ENCODE results near the gene EIF5.

Gene EIF5

DNA sequence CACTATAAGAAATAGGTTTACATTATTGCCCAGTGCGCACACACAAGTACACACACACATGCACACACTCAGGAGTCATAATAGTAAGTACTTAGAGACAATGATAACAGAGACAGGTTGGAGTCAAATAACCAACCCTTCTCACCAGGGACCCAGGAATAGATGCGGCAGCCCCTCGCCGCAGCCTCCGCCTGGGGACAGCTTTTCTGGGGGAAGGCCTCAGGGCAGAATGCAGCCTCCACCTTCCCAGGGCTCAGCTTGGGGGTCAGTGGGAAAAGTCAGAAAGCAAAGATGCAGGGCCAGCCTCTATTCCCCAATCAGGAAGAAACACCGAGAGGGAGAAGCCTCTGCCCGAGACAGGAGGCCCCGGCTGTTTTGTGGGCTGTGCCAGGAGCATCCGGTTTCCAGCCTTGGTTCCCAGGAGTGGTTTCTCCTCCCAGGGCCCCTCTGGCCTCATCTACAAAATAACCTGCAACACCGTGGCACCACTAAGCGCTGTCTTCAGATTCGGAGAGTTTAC lies 23.4 kb upstream of the EIF5 start:
- DNase-seq (ENCODE audit: low read depth in 3 of 3): no peak

DNA sequence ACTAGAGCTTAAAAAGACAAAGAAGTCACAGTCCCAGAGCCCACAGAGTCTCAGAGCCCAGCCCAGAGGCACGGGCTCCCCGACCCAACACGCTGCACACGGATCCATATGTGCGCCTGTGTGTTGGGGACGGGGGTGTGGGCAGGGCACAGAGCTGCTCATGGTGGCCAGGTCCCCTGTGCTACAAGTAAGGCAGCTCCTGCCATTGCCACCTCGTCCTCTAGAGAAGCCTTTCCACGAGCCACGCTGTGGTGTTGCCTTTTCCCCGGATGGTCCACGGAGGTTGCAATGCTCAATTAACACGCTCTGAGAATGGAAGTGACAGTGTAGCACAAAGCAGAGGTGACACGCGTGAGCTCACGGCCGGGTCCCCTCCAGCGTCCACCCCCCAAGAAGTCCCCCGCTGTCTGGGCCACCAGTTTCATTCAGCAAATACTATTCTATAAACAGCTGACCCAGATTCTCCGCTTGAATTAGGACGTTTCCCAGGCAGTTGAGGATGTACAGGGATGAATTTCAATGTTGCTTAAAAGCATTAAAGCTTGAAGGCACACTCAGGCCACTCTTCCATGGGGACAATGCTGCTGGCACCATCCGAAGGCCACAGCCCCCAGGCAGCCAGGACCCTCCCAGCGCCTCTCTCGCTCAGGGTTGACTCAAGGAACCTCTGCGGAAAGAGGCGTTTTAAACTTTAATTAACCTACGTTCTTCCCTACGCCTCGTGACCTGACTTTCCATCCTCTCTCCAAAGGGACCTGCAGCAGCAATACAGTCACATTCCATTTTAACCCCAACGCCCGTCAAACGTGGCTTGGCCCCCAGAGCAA lies 22.7 kb upstream of the EIF5 start:
- DNase-seq (ENCODE audit: low read depth in 3 of 3): no peak

DNA sequence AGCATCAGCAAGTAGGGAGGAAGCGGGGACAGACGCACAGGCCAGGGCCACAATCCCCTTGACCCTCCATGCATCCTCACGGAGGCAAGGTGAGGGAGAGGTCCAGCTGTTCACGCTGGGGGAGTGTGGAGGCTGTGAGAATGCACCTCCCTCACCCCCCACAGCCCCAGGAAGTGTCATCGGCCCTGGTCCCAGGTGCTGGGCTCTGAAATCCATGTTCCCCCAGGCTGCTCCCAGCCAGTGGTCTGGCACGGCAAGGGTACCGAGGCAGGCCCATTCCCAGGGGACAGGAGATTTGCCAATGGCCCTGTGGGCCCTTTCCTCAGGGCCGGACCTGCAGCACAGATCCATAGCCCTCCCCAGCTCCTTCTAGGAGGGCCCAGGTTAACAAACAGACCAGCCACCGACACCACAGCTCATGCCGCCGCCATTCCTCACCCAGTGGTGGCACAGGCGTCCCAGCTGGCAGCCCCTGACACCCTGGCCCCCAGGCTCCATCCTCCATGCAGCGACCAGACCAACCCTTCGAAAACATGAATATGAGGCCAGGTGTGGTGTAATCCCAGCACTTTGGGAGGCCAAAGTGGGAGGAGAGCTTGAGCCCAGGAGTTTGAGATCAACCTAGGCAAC lies 21.9 kb upstream of the EIF5 start:
- no peak for DNase-seq (ENCODE audit: low read depth in 3 of 3)

DNA sequence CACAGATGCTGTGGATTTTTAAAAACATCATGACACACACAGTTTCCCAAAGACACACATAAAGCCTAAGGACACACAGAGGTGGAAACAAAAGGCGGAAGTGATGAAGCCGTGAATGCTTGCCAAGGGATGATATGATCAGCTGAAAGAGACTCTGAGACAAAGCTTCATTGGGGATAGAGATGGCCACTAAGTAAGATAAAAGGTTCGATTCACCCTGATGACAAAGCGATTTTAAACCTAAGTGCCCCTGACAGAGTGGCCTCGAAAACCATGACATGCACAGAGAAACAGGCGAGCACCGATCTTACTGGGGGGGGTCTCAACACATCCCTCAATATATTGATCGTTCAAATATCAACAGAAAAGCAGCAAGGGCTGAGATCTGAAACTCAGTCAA lies 20.3 kb upstream of the EIF5 start:
- no peak for DNase-seq (ENCODE audit: low read depth in 3 of 3)

DNA sequence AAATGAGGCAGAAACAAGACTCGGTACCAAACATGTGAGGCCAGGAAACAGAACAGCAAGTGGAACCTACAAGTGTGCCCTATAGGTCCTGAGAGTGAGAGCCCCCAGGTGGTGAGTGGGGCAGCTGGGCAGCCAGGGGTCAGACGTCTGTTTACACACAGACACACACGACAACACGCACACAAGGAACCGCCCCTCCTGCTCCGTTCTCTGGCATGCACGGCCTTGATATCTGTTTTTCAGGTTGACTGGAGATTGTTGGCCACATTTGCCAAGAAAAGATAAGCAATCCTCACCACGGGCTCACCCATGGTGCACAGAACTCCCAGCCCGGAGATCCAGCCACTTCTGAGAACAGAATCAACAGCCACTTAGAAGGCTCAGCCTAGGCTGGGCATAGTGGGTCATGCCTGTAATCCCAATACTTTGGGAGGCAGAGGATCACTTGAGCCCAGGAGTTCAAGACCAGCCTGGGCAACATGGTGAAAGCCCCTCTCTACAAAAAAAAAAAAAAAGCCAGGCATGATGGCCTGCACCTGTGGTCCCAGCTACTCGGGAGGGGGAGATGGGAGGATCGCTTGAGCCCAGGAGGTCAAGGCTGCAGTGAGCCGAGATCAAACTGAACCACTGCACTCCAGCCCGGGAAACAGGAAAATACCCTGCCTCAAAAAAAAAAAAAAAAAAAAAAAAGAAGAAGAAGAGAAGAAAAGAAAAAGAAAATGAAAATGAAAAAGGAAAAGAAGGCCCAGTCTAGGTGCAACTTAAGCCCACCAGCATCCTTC lies 19.4 kb upstream of the EIF5 start:
- no peak for DNase-seq (ENCODE audit: low read depth in 3 of 3)

DNA sequence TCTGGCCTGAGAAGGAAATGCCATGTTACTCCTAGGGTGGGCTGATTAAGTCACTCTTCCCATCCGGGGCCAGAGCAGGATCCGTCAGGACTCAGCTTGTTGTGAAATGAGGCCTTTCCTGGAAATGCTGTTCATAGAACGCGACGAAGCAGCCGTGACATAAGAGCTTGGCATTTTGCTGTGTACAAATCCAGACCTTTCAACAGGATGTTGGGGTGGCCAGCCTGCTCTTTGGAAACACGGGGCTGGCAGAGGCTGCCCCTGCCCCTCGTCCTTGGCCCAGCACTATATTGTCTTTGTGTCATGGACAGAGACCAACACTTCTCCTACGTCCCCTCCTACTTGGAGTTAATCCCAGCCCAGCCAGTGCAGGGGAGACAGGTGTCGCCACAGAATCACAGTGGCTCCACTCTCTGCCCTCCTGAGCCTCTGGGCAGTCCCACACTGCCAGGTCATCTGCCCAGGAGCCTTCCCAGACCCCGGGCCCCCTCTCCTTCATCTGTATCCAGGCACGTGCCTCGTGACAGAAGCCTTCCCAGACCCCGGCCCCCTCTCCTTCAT lies 18.6 kb upstream of the EIF5 start:
- no peak for DNase-seq (ENCODE audit: low read depth in 3 of 3)

DNA sequence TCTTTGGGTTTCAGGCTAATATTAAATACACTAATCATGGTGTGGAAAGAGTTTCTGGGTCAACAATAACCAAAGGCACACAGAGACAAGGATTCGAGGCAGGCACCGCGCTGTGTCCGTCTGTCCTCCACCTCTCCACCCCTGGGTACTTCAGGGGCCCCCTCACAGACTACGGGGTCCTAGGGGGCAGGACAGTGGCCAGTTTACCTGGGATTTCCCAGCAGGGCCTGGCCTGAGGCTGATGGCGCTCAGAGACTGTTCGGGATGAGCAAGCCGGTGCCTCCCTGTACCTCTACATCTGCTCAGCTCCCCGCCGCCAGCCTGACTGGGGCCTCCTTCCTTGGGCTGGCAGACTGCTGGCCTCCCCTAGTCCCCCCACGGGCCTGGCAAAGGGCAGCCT lies 18.1 kb upstream of the EIF5 start:
- DNase-seq (ENCODE audit: low read depth in 3 of 3): no peak

DNA sequence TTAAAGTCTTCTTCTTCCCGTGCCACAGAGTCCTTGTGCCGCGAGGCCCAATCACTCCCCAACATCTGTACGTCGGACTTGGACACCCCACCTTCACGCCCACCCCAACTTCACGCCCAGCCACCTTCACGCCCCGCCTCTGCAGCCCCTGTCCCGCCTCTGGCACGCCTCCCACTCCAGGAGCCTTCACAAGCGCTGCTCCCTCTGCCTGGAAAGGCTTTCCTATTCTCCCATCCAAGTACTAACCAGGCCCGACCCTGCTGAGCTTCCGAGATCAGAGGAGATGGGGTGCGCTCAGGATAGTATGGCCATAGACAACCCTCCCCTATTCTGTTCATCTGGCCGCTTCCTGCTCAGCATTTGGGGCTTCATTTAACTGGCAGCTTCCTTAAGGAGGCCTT lies 17.3 kb upstream of the EIF5 start:
- no peak for DNase-seq (ENCODE audit: low read depth in 3 of 3)

DNA sequence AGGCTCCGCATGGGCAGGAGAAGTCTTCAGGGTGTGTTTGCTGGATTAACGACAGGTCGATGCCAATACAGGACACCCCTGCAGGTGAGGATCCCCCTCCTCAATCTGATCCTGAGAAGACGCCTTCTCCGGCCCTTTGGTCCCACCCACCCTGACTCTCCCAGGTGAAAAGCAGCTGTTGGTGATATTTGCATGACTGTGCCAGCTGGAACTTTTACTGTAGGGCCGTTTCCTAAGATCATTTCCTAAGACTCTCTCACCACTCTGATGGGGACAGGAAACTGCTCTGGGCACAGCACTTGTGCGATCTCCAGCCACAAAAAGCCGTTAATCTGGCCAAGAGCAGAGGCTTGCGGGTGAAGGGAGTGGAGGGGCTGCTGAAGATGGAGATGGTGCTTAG lies 16.8 kb upstream of the EIF5 start:
- no peak for DNase-seq (ENCODE audit: low read depth in 3 of 3)

DNA sequence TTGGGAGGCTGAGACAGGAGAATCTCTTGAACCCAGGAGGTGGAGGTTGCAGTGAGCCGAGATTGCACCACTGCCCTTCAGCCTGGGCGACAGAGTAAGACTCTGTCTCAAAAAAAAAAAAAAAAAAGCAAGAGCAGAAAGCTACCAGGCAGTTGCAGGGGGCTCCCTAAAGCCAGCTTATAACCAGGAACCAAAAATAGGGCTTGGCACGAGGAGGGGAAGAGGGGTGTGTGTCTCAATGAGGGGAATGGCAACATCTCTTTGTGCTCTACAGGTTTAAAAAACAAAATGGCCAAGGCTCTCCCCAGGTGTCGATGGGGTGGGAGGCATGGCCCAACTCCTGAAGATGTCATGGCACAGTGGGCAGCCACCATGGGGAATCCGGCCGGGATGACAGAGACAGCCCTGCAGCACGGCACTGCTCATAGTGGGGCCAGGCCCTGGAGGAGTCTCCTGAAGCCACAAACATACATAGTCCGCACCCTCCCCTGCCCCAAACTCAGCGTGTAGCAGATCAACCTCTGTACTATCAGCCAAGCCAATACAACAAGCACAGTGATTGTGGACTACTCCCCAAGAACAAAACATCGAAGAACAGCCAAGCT lies 16.0 kb upstream of the EIF5 start:
- DNase-seq (ENCODE audit: low read depth in 3 of 3): no peak

DNA sequence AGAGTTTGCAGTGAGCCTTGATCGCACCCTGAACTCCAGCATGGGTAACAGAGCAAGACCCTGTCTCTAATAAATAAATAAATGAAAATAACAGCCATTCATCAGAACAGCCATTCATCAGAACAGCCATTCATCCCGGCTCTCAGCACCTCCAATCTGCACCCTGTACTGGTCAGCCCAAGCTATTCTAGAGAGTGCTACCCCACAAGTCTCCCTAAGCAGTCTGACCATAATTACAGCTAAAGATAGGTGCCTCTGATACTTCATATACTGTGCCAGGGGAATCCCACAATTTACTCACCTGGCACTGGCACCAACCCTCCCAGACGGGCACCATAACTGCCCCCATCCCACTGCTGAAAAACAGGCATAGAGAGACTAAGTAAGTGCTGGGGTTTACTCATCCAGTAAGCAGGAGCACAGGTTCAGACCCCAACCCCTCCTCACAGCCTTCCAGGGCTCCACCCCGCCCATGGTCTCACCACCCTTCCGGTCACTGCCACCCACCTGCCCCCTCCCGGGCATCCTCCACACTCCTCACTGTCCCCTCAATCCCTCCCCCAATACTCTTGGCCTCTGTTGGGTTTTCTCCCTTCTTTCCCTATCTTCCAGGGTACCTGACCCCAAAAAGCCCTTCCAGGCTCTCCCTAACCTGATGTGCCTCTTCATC lies 15.2 kb upstream of the EIF5 start:
- no peak for DNase-seq (ENCODE audit: low read depth in 3 of 3)

DNA sequence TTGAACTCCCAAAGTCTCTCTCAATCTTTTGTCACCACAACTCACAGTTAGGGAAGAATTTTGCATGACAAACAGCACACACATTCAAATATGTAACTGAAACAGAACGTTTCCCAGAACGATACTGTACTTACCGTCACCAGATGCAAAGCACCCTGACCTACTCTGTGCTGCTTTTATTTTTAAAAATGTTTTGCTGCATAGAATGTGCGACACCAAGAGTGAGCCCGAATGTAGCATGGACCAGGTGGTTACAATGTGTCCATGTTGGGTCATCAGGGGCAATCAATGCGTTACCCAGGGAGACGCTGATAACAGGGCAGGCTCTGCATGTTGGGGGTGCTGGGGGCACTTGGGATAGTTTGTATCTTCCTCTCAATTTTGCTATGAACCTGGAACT lies 14.6 kb upstream of the EIF5 start:
- DNase-seq (ENCODE audit: low read depth in 3 of 3): no peak

DNA sequence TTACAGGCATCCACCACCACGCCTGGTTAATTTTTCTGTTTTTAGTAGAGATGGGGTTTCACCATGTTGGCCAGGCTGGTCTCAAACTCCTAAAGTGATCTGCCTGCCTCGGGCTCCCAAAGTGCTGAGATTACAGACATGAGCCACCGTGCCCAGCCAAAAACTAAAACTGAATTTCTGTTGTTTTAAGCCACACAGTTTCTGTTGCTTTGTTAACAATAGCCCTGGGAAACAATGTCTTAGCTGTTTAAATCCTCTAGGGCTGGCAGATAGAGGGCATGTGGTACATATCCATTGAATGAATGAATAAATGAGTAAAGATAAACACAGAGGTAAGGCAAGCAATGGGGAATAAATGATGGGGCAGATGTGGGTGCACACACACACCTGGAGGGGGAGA lies 8.0 kb upstream of the EIF5 start:
- DNase-seq (ENCODE audit: low read depth in 3 of 3): no peak

DNA sequence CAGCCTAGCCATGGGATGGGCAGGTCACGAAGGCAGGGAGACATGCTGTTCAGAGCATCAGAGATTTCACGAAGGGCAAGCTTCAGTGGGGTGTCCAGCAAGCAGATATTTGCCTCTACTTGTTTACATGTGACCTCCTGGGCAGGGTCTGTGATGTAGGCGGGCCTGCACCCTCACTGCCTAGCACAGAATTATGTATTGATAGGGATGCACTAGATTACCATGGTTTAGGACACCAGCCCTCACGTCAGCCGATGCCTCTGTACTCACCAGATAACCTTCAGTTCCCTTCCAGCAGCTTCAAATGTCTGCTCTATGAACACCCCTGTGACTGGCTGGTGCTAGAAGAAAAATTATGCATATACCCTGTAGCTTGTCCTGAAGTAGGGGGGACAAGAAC lies 5.1 kb upstream of the EIF5 start:
- no peak for DNase-seq (ENCODE audit: low read depth in 3 of 3)

DNA sequence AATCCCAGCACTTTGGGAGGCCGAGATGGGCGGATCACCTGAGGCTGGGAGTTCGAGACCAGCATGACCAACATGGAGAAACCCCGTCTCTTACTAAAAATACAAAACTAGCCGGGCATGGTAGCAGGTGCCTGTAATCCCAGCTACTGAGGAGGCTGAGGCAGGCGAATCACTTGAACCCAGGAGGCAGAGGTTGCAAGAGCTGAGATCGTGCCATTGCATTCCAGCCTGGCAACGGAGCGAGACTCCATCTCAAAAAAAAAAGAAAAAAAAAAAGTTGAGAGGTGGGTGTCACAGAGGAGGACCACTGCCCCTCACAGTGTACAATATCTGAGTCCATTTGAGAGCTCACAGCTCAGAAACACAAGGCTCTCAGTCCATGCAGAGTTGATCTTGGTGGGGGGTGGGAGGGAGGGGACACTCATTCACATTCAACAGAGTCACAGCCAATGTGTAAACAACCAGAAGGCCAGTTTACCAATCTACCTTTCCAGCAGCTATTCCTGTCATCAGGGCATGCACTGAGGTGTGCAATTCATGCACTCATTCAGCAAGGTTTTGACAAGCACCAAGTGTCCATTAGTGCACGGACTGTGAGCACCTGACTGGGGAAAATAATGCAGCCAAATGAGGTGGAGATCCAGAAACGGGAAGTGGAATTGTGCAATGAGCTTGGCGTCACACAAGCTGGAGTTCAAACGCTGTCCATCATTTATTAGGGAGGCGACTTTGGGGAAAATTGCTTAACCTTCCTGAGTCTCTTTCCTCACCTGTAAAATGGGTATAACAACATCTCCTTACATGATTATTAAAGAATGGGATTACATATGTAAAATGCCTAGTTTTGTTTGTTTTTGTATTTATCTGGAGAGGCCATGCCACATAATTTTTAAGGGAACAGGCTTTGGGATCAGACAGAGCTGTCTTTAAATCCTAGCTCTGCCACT lies 4.4 kb upstream of the EIF5 start:
- no peak for DNase-seq (ENCODE audit: low read depth in 3 of 3)

DNA sequence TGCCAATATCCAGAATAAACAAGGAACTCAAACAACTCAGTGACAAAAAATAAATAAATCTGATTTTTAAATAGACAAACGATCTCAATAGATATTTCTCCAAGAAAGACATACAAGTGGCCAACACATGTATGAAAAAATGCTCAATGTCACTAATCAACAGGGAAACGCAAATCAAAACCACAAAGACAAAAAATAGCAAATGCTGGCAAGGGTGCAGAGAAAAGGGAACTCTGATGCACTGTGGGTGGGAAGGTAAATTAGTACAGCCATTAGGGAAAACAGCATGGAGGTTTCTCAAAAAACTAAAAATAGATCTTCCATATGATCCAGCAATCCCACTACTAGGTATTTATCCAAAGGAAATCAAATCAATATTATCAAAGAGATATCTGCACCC lies 3.5 kb upstream of the EIF5 start:
- no peak for DNase-seq (ENCODE audit: low read depth in 3 of 3)

DNA sequence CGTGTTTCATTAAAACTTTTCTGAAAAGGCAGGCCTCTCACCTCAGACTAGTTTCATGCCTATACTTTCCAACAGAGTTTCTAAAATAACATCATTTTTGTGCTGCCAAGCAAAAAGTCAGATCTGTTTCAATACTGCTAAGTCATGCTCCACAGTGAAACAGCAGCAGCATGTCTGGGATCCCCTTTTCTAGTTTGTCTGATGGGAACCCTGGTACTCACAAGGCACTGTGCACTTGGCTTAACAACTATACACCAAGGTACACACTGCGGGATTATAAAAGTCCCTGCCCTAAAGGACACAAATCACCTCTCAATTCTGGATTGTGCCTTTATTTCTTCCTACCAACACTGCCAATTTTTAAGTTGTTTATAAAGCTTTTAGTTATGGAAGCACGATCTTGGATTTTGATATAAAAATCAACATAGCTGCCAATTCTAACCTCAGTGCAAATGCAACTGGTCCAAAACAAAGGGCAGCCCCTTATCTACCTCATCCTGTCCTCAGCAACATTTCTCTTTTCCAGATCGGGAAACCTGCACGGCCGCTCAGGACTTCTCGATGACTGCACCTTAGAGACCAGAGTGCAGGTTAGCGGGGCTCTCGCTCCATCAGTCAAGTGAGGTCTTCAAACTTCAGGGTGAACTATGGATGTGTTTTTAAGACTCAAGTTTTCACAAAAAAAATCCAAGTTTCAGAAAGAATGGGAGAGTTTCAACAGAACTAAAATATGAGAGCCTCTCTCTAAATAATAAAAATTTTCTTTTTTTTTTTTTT lies 1.7 kb upstream of the EIF5 start:
- DNase-seq (ENCODE audit: low read depth in 3 of 3): no peak

DNA sequence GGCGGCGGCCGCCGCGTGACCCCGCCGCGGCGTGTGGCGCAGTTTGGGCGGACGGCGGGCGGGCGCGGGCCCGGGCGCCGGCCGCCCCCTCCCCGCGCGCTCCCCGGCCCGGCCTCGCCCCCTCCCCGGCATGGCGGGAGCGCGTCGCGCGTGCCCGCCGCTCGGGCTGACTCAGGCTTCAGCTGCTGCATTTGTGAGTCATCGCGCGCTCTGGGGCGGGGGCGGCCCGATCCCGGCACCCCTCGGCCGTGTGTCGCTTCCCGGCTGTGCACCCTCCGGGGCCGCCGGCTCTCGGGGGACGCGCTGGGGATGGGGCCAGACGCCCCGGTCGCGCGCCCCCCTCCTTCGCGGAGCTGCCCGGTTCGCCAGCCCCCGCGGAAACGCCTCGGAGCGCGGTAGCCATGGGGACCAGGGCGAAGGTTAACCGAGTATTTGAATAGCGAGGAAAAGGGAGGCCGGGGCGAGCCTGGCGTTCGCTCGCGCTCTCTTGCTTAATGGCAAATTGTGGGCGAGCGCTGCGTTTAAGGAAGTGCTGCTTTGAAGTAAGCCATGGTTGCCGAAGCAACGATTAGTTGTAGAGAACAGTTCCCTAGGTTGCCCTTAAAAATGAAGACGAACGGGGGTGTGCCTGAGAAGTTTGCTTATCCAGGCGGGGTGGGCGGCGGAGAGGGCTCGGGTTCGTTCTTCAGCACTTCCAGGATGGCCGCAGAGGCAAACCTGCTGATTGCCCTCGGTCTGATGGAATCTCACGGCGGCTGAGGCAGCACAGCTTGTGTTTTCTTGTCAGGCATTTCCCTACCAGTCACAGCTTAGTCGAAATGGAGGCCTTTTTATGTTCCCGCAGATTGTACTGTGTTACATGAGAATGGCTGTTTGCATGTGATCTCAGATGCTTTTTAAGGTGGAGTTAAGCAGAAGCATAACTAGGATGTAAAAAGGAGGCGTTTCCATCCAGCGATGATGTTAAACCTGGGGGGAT lies 896 bp downstream of the EIF5 start:
- peak; percentile 73 to 85 (median 79) for DNase-seq (ENCODE audit: low read depth in 3 of 3)

All from stimulated activated CD4-positive, alpha-beta T cell treated with anti-CD3 and anti-CD28 coated beads, TNF-alpha, amount 100 ng/mL, for 4 hours (primary cell).